Type B pancreatic cell (in vitro differentiated cells): ENCODE results near the gene SLC29A4. TPM values are rescaled to one million over a fixed set of nuclear protein-coding genes. Genes with fewer than 3 reads are reported as not detected.
"Not testable (repeated sequence)": the region's sequence is repeated elsewhere in the genome, so short reads cannot be mapped to it uniquely, and the experiment has no call there.

Experiments used
- DNase-seq: peaks from one replicate; pipeline ENCODE4 v3.0.0; 2021; ENCODE audit warnings: mixed read lengths; ENCODE audit not compliant: unreplicated experiment; ENCODE audit errors: extremely low spot score
- H3K27ac Mint-ChIP-seq: 2 replicates; pipeline ENCODE4 v1.8.0; 2021; ENCODE audit warnings: mild to moderate bottlenecking, mixed read lengths
- H3K27me3 Mint-ChIP-seq: 2 replicates; pipeline ENCODE4 v1.8.0; 2021; ENCODE audit warnings: mixed read lengths
- H3K36me3 Mint-ChIP-seq: 2 replicates; pipeline ENCODE4 v1.8.0; 2021; ENCODE audit warnings: mixed read lengths
- H3K4me1 Mint-ChIP-seq: one replicate; pipeline ENCODE4 v1.8.0; 2021; ENCODE audit warnings: mixed read lengths; ENCODE audit not compliant: unreplicated experiment
- H3K4me3 Mint-ChIP-seq: 2 replicates; pipeline ENCODE4 v1.8.0; 2021; ENCODE audit warnings: mild to moderate bottlenecking, mixed read lengths
- H3K9me3 Mint-ChIP-seq: 2 replicates; pipeline ENCODE4 v1.8.0; 2021; ENCODE audit warnings: mixed read lengths
- total RNA-seq: library from RNA; stranded (reverse); gene quantifications from 2 replicates; pipeline ENCODE4 v1.2.1, GENCODE V29; 2021; ENCODE audit warnings: low replicate concordance
- TF ChIP-seq, protein P1 (sequence below): fragments of 200-600 bp; sonication (generic); conservative IDR thresholded peaks from 2 replicates; pipeline ENCODE4 v1.5.0; 2021; ENCODE audit warnings: antibody characterized with exemption, mild to moderate bottlenecking

Gene SLC29A4
- total RNA-seq, 1 donor from 2014 or later = 79.6 TPM

DNA sequence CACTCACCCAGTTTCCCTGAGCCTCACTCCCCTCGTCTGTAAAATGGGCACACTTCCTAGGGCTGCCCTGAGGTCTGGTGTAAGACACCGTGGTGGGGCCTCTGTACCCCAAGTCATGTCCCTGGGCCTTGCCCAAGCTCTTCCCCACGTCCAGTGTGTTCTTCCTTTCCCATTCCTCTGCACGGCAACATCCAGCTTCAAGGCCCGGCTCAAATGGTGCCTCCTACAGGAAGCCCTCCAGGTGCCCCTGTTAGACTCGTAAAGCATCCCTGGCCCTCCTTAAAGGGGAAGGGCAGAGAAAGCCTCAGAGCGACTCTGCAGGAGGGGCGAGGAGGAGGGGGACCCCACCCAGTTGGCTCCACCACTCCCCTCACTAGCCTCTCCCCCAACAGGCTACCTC is 8.6 kb downstream of the SLC29A4 start:
- Mint-ChIP-seq H3K27me3 (no peaks in the 10 kb centered on the region), H3K4me1 (no peaks in the 10 kb centered on the region), H3K9me3 (no peaks in the 10 kb centered on the region), H3K36me3 (peaks cover 15% of the 10 kb centered on the region), H3K4me3 (no peak overlapping the region), H3K27ac (no peak overlapping the region)
- DNase-seq = no peak
- TF ChIP-seq, protein P1, sequence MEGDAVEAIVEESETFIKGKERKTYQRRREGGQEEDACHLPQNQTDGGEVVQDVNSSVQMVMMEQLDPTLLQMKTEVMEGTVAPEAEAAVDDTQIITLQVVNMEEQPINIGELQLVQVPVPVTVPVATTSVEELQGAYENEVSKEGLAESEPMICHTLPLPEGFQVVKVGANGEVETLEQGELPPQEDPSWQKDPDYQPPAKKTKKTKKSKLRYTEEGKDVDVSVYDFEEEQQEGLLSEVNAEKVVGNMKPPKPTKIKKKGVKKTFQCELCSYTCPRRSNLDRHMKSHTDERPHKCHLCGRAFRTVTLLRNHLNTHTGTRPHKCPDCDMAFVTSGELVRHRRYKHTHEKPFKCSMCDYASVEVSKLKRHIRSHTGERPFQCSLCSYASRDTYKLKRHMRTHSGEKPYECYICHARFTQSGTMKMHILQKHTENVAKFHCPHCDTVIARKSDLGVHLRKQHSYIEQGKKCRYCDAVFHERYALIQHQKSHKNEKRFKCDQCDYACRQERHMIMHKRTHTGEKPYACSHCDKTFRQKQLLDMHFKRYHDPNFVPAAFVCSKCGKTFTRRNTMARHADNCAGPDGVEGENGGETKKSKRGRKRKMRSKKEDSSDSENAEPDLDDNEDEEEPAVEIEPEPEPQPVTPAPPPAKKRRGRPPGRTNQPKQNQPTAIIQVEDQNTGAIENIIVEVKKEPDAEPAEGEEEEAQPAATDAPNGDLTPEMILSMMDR = no peak

DNA sequence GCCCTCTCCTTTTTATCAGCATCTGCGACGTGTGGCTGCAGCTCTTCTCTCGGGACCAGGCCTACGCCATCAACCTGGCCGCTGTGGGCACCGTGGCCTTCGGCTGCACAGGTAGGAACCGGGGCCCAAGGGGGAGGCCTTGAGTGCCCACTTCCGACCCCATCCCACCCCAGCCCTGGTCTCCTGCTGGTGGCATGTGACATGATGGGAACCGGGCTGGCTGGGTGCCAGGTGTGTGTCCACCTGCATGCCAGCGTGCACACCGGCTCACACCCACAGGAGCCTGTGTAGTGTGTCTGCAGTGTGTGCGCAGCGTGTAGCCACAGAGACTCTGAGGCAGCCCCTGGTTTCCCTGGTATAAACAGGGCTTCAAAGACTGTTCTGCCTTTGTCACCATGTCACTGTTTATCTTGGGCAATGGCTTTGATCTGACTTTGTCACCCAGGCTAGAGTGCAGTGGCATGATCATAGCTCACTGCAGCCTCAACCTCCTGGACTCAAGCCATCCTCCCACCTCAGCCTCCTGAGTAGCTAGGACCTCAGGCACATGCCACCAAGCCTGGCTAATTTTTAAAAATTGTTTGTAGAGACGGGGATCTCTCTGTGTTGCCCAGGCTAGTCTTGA is 9.1 kb downstream of the SLC29A4 start:
- H3K36me3 Mint-ChIP-seq = peaks cover 15% of the 10 kb centered on the region
- not testable (repeated sequence) for H3K9me3 Mint-ChIP-seq, H3K27ac Mint-ChIP-seq, H3K4me1 Mint-ChIP-seq, H3K4me3 Mint-ChIP-seq, H3K27me3 Mint-ChIP-seq, DNase-seq

DNA sequence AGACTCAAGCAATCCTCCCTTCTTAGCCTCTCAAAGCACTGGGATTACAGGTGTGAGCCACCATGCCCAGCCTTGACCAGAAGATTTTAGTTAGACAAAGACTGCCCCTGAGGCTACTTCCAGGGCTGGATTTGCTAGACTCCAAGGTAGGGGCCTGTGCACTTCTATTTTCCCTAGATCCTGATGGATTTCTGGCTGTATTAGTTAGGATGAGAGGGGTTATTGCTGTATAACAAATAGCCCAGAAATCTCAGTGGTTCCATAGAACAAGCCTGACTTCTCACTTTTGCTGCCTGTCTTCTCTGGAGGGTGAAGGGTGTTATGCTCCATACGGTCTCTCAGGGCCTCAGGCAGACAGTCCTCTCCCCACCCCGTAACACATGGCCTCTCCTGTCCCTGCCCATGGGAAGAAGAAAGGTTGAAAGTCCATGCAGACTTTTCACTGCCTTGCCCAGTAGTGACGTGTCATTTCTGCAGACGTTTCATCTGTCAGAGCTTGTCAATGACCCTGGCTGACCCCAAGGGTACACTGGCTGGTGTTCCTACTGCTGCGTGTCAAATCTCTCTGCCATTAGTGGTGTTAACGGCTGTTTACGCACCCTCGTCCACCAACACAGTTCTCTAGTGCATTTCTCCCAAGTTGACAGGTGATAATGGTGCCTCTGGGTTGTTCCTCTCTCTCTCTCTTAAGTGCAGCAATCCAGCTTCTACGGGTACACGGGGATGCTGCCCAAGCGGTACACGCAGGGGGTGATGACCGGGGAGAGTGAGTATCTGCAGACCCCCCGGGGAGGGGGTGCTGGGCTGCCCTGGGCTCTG is 11.6 kb downstream of the SLC29A4 start:
- peaks cover 19% of the 10 kb centered on the region for H3K36me3 Mint-ChIP-seq
- no peak overlapping the region for H3K4me3 Mint-ChIP-seq
- TF ChIP-seq, protein P1 = no peak
- H3K4me1 Mint-ChIP-seq = peaks cover 5% of the 10 kb centered on the region
- DNase-seq = no peak
- no peaks in the 10 kb centered on the region for H3K27me3 Mint-ChIP-seq
- H3K27ac Mint-ChIP-seq = peak overlapping the region; percentile 65
- H3K9me3 Mint-ChIP-seq = no peaks in the 10 kb centered on the region

DNA sequence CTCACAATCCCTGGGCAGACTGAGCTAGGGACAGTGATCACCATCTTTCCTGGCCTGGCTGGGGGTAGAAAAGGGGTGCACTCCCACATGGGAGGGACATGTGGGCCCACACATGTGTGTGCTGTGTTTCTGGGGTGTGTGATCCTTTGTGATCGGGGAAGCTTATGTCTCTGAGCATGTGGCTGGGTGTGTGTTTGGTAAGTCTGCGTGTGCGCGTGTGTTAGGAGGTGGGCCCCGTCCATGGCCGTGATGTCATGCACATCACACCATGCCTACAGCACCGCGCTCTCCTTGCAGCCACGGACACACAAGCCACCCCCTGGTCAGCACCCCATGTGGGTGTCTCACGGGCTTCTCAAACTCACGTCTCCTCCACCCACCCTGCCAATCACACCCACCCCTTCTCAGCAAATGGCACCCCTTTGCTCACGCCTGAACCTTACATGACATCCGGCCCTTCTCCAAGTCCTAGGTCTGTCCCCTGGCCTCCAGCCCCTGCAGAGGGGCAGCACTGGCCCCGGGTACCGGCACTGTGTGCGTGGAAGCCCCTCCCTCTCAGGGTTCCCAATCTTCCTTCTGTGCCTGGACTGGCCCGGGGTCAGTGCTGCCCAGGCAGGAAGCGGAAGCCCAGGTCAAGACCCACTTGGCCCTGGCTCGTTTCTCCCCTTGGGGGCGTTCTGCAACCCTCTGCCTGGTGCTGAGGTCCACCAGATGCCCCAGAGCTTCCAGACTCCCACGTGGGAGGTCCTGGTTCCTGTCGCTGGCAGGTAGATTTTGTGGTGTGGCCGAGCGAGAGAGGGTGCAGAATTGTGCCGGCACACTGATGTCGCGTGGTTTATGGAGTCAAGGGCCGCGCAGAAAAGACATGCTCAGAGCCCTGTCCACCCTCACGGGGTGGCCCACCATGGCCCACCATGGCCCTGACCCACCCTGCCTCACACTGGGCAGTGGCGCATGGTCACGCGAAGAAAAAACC is 12.6 kb downstream of the SLC29A4 start:
- DNase-seq = no peak
- Mint-ChIP-seq H3K4me1 (peaks cover 5% of the 10 kb centered on the region), H3K36me3 (peaks cover 19% of the 10 kb centered on the region), H3K9me3 (no peaks in the 10 kb centered on the region), H3K4me3 (no peak overlapping the region), H3K27me3 (no peaks in the 10 kb centered on the region), H3K27ac (peak overlapping the region; percentile 39)
- TF ChIP-seq, protein P1 = no peak

DNA sequence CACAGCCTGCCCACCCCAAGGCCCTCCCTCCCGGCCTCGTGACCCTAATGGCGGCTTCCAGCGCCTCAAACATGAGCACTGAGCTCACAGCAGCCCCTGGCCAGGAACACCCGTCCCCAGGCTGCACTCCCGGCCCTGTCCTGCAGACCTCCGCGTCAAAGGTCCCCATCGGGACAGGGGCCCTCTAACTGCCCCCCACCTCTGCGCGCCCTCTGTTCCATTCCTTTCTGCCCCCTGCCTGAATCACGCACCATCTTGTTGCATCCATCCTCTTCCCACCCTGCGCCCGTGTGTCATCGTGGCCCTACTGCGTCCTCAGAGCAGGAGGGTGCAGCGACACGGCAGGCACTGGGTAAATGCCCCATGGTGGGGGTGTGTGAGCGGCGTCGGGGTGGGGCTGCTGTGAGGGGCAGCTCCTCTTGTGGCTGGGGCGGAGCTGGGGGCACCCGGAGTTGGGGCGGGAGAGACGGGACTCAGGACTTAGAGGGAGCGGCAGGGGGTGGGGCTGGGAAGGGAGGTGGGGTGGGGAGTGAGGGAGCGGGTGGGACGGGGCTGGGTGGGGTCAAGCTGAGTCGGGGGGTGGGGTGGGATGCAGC is 13.4 kb downstream of the SLC29A4 start:
- H3K9me3 Mint-ChIP-seq = no peaks in the 10 kb centered on the region
- no peaks in the 10 kb centered on the region for H3K27me3 Mint-ChIP-seq
- peaks cover 5% of the 10 kb centered on the region for H3K4me1 Mint-ChIP-seq
- no peak for DNase-seq
- TF ChIP-seq, protein P1 = no peak
- no peak overlapping the region for H3K4me3 Mint-ChIP-seq
- peaks cover 20% of the 10 kb centered on the region for H3K36me3 Mint-ChIP-seq
- H3K27ac Mint-ChIP-seq = no peak overlapping the region
